Head of caudate nucleus (tissue), 42 donors: ENCODE measurements around the gene CELF4.

Experiments
- DNase-seq, 42 donors: peaks; one replicate each; pipeline versions ENCODE4 v3.0.0 to v3.0.0-alpha.2; 2020 to 2021; ENCODE audit warnings: mixed read lengths in 7 of 42
- intact Hi-C: fragments of 100-400 bp; cut with DNase I; formaldehyde crosslinking; loops from one replicate; pipeline ENCODE4 v1.15.0; 2022

Gene CELF4

GRCh38 chr18:37565101-37565976 is at the start of gene CELF4:
TSS of gene CELF4 (minus strand) at chr18:37565798.
- peak in 36 of 42 donors; percentile 20 to 84 (median 53) for DNase-seq
- intact Hi-C loops = no loop called here

- intact Hi-C loops = no loop called here
- DNase-seq = no peak
Measured at GRCh38 chr18:37613253-37613565, 47.6 kb upstream of the CELF4 start.

GRCh38 chr18:37612524-37613252 is 47.1 kb upstream of the CELF4 start:
- intact Hi-C loops = no loop called here

GRCh38 chr18:37611614-37612279 is 46.1 kb upstream of the CELF4 start:
- intact Hi-C loops = no loop called here
- no peak for DNase-seq

More at GRCh38 chr18:37612524-37613252, 47.1 kb upstream of the CELF4 start:
- DNase-seq = peak in 2 of 42 donors; percentile 9 to 17

GRCh38 chr18:37608876-37609275 is 43.3 kb upstream of the CELF4 start:
- intact Hi-C loops = no loop called here
- no peak for DNase-seq

- no peak for DNase-seq
- intact Hi-C loops = no loop called here
Measured at GRCh38 chr18:37607281-37607680, 41.7 kb upstream of the CELF4 start.

- no peak for DNase-seq
- intact Hi-C loops = no loop called here
Measured at GRCh38 chr18:37604032-37604431, 38.4 kb upstream of the CELF4 start.

GRCh38 chr18:37598966-37599896 is 33.6 kb upstream of the CELF4 start:
- intact Hi-C loops = no loop called here
- DNase-seq = no peak

- no peak for DNase-seq
- intact Hi-C loops = no loop called here
Measured at GRCh38 chr18:37598396-37598795, 32.8 kb upstream of the CELF4 start.

GRCh38 chr18:37590346-37590745 is 24.7 kb upstream of the CELF4 start:
- intact Hi-C loops = no loop called here
- peak in 1 of 42 donors; percentile 7 for DNase-seq

GRCh38 chr18:37588289-37588688 is 22.7 kb upstream of the CELF4 start:
- DNase-seq = no peak
- intact Hi-C loops = no loop called here

- no peak for DNase-seq
- intact Hi-C loops = no loop called here
Measured at GRCh38 chr18:37586656-37587225, 21.1 kb upstream of the CELF4 start.

GRCh38 chr18:37584952-37585695 is 19.5 kb upstream of the CELF4 start:
- intact Hi-C loops = no loop called here
- DNase-seq = no peak

- no peak for DNase-seq
- intact Hi-C loops = no loop called here
Measured at GRCh38 chr18:37584217-37584616, 18.6 kb upstream of the CELF4 start.

GRCh38 chr18:37582261-37582660 is 16.7 kb upstream of the CELF4 start:
- peak in 2 of 42 donors; percentile 42 to 47 for DNase-seq
- intact Hi-C loops = no loop called here

GRCh38 chr18:37578886-37579513 is 13.4 kb upstream of the CELF4 start:
- intact Hi-C loops = no loop called here
- peak in 21 of 42 donors; percentile 17 to 67 (median 48) for DNase-seq

- intact Hi-C loops = no loop called here
Measured at GRCh38 chr18:37578182-37578678, 12.6 kb upstream of the CELF4 start.

More at GRCh38 chr18:37578182-37578678, 12.6 kb upstream of the CELF4 start:
- DNase-seq = no peak
